HG02610 (cell line): ENCODE results near the gene TMEM50B.
"Not testable (repeated sequence)": the region's sequence is repeated elsewhere in the genome, so short reads cannot be mapped to it uniquely, and the experiment has no call there.

ENCODE experiments used
- ATAC-seq: cut with Tn5 transposase; IDR thresholded peaks from one replicate; pipeline ENCODE4 v1.9.1; 2021; ENCODE audit warnings: mild to moderate bottlenecking, moderate library complexity; ENCODE audit not compliant: unreplicated experiment

The TMEM50B gene

DNA sequence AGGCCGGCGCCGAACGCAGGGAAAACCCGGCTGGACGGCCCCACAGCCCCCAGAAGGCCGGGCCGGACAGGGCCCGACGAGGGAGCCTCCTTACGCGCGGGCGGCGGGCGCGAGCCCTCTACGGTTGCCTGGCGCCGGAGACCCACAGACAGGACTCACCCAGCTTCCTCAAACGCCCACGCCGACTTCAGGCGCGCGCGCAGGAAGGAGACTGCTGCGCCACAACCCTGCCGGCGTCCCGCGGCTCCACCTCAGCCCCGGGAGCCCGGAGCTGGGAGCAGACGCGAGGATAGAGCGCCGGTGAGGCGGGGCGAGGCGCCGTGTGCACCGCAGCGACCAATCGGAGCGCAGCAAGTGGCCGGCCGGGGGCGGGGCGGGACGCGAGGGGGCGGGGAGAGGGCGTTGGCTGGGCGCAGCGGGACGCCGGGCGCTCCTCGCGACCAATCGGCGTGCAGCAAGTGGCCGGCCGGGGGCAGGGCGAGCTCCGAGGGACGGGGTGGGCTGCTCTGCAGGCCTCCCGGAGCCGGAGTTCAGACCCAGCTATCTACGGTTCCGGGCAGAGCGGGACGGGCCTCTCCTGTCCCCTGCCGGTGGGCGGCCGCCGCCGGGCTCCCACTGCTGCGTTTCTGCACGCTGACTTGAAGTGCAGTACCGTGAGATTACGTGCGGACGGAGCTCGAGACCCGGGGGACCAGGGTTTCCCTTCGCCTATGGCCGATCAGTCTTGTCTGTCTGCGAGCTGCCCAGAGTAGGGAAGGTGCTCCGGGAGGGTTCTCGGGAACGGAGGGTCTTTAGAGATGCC is at the start of gene TMEM50B:
Gene TMEM50B (minus strand): TSS at position 296 of the 802 bp plus-strand sequence. CDS start 11,089 bp downstream, outside the sequence.
- ATAC-seq: peak; percentile 92

- ATAC-seq: no peak
Measured at GRCh38 chr21:33522953-33523349, 43.2 kb upstream of the TMEM50B start.

GRCh38 chr21:33522297-33522952 is 42.7 kb upstream of the TMEM50B start:
- ATAC-seq: no peak

- no peak for ATAC-seq
Measured at GRCh38 chr21:33518899-33519298, 39.1 kb upstream of the TMEM50B start.

GRCh38 chr21:33514229-33514628 is 34.5 kb upstream of the TMEM50B start:
- no peak for ATAC-seq

DNA sequence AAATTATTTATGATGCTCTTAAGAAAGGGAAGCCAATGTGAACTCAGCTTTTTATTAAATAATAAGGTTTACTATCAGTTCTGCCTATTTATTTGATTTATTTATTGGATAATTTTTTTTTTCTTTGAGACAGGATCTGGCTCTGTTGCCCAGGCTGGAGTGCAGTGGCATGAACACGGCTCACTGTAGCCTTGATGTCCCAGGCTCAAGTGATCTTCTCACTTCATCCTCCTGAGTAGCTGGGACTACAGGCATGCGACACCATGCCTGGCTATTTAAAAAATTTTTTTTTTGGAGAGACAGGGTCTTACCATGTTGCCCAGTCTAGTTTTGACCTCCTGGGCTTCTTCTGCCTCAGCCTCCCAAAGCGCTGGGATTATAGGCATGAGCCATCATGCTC is 32.7 kb upstream of the TMEM50B start:
- ATAC-seq: no peak

DNA sequence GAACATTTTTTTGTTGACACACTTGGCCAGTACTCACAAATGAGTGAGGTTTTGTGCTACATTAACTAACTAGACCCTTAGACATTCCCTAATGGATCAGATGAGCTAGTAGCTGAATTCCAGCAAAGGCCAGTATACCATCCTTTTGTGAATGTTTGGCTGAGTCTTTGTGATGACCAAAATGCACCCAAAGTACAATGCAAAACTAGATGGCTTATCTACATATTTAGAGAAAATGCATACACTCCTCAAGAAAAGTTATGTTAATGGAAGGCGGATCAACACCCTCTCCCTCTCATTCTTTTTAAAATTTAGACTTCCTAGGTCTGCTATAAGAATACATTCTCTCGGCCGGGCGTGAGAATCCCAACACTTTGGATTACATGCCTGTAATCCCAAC is 31.9 kb upstream of the TMEM50B start:
- ATAC-seq: no peak

- no peak for ATAC-seq
Measured at GRCh38 chr21:33510826-33511225, 31.1 kb upstream of the TMEM50B start.

- ATAC-seq: not testable (repeated sequence)
Measured at GRCh38 chr21:33507003-33507402, 27.2 kb upstream of the TMEM50B start.

- ATAC-seq: no peak
Measured at GRCh38 chr21:33505833-33506232, 26.1 kb upstream of the TMEM50B start.

GRCh38 chr21:33496345-33496744 is 16.6 kb upstream of the TMEM50B start:
- no peak for ATAC-seq

GRCh38 chr21:33495743-33496142 is 16.0 kb upstream of the TMEM50B start:
- no peak for ATAC-seq

GRCh38 chr21:33493756-33494155 is 14.0 kb upstream of the TMEM50B start:
- ATAC-seq: no peak

DNA sequence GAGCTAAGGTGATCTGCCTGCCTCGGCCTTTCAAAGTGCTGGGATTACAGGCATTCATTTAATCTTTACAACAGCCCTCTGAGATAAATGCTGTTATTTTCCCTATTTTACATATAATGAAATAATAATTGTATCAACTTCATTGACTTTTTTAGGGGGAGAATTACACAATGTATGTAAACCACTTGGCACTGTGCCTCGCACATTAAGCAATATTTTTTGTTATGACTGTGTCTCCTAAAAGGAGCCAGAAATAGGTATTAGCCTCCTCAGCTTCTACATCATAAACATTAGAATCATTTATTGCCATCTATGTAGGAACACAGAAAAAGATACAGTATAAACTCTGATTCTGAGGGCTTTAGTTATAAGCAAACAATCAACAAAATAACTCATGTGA is 12.8 kb upstream of the TMEM50B start:
- ATAC-seq: no peak

- ATAC-seq: peak; percentile 98
Measured at GRCh38 chr21:33491373-33492102, 11.8 kb upstream of the TMEM50B start, which contains the start of gene DNAJC28. DNAJC28 (minus strand) TSS chr21:33491716; CDS start chr21:33489393, 2,323 bp downstream.

- ATAC-seq: no peak
Measured at GRCh38 chr21:33490991-33491372, 11.2 kb upstream of the TMEM50B start.

GRCh38 chr21:33488936-33489335 is 9.2 kb upstream of the TMEM50B start:
- ATAC-seq: no peak

DNA sequence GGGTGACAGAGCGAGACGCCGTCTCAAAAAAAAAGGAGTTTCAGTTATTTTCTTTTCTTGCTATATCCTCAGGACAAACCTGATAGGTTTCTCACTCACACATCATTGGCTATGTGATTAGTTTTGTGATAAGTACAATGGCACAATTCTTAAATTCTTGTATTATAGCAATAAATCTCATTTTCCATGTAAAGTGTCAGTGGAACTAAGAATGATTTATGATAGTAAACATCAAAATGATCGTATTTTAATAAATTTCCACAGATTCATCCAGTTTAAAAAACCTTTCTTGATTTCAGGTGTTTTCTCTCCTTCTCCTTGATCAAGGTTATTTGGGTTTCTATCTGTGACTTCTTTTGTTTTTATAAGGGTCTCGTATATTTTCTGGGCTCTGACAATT is 8.2 kb upstream of the TMEM50B start:
- ATAC-seq: no peak

DNA sequence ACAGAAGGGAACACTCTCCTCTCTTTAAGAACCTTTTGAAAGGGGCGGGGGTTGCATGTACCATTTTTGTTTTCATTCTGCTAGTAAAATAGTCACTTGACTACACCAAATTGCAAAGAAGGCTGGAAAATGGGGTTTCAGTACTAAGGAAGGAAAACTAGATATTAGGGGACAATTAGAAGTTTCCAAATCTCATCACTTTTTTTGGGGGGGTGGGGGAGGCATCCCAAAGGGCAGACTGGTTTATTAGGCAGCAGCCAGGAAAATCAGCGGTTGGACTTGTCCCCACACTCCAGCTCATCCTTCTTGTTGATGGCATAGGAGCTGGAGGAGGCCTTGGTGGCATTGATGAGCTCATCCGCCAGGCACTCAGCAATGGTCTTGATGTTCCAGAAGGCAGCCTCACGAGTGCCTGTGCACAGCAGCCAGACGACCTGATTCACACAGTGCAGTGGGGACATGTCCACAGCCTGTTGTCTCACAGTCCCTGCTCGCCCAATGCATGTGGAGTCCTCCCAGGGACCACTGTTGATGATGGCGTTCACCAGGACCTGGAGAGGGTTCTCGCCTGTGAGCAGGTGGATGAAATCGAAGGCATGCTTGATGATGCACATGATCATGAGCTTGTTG is 1.7 kb upstream of the TMEM50B start:
- no peak for ATAC-seq

GRCh38 chr21:33480481-33481103 is 818 bp upstream of the TMEM50B start:
- ATAC-seq: no peak
